ENCODE measurements around the gene SERTAD3.

Gene SERTAD3

GRCh38 chr19:40420766-40421765 lies 23.1 kb downstream of the SERTAD3 start:
- H3K9ac ChIP-seq (ENCODE audit: low read length): peak overlapping the region; percentile 94
- no peaks in the 10 kb centered on the region for H3K27me3 ChIP-seq (ENCODE audit: control insufficient read depth, insufficient read depth, low read length)
- H3K27ac ChIP-seq (ENCODE audit: low read depth, low read length): peak overlapping the region; percentile 99
- H3K4me1 ChIP-seq (ENCODE audit: control insufficient read depth, insufficient read depth, low read length): peaks cover 24% of the 10 kb centered on the region
- H3K36me3 ChIP-seq (ENCODE audit: control insufficient read depth, insufficient read depth, low read length): no peaks in the 10 kb centered on the region
- peak overlapping the region; percentile 86 for H3K4me3 ChIP-seq (ENCODE audit: low read length)

- Histone ChIP-seq H3K9ac (ENCODE audit: low read length) (peak overlapping the region; percentile 94), H3K27me3 (ENCODE audit: control insufficient read depth, insufficient read depth, low read length) (no peaks in the 10 kb centered on the region), H3K4me1 (ENCODE audit: control insufficient read depth, insufficient read depth, low read length) (peaks cover 24% of the 10 kb centered on the region), H3K4me3 (ENCODE audit: low read length) (peak overlapping the region; percentile 86), H3K27ac (ENCODE audit: low read depth, low read length) (peak overlapping the region; percentile 99), H3K36me3 (ENCODE audit: control insufficient read depth, insufficient read depth, low read length) (no peaks in the 10 kb centered on the region)
These were observed 23.7 kb downstream of the SERTAD3 start for GRCh38 chr19:40420451-40420765.

- Histone ChIP-seq H3K4me1 (ENCODE audit: control insufficient read depth, insufficient read depth, low read length) (peaks cover 21% of the 10 kb centered on the region), H3K4me3 (ENCODE audit: low read length) (no peak overlapping the region), H3K27ac (ENCODE audit: low read depth, low read length) (no peak overlapping the region), H3K36me3 (ENCODE audit: control insufficient read depth, insufficient read depth, low read length) (no peaks in the 10 kb centered on the region), H3K9ac (ENCODE audit: low read length) (no peak overlapping the region), H3K27me3 (ENCODE audit: control insufficient read depth, insufficient read depth, low read length) (no peaks in the 10 kb centered on the region)
These were observed 24.4 kb downstream of the SERTAD3 start for GRCh38 chr19:40419780-40420179.

GRCh38 chr19:40419066-40419612 lies 25.0 kb downstream of the SERTAD3 start:
- Histone ChIP-seq H3K4me3 (ENCODE audit: low read length) (no peak overlapping the region), H3K36me3 (ENCODE audit: control insufficient read depth, insufficient read depth, low read length) (no peaks in the 10 kb centered on the region), H3K27ac (ENCODE audit: low read depth, low read length) (no peak overlapping the region), H3K9ac (ENCODE audit: low read length) (no peak overlapping the region), H3K4me1 (ENCODE audit: control insufficient read depth, insufficient read depth, low read length) (peaks cover 17% of the 10 kb centered on the region), H3K27me3 (ENCODE audit: control insufficient read depth, insufficient read depth, low read length) (no peaks in the 10 kb centered on the region)

- peaks cover 15% of the 10 kb centered on the region for H3K4me1 ChIP-seq (ENCODE audit: control insufficient read depth, insufficient read depth, low read length)
- no peak overlapping the region for H3K9ac ChIP-seq (ENCODE audit: low read length)
- no peaks in the 10 kb centered on the region for H3K27me3 ChIP-seq (ENCODE audit: control insufficient read depth, insufficient read depth, low read length)
- peak overlapping the region; percentile 14 for H3K27ac ChIP-seq (ENCODE audit: low read depth, low read length)
- no peaks in the 10 kb centered on the region for H3K36me3 ChIP-seq (ENCODE audit: control insufficient read depth, insufficient read depth, low read length)
- no peak overlapping the region for H3K4me3 ChIP-seq (ENCODE audit: low read length)
These were observed 26.1 kb downstream of the SERTAD3 start for GRCh38 chr19:40418040-40418439.

- Histone ChIP-seq H3K36me3 (ENCODE audit: control insufficient read depth, insufficient read depth, low read length) (no peaks in the 10 kb centered on the region), H3K9ac (ENCODE audit: low read length) (no peak overlapping the region), H3K4me3 (ENCODE audit: low read length) (no peak overlapping the region), H3K27me3 (ENCODE audit: control insufficient read depth, insufficient read depth, low read length) (no peaks in the 10 kb centered on the region), H3K4me1 (ENCODE audit: control insufficient read depth, insufficient read depth, low read length) (peaks cover 11% of the 10 kb centered on the region), H3K27ac (ENCODE audit: low read depth, low read length) (peak overlapping the region; percentile 43)
These were observed 26.5 kb downstream of the SERTAD3 start for GRCh38 chr19:40417643-40417981.

- H3K27ac ChIP-seq (ENCODE audit: low read depth, low read length): peak overlapping the region; percentile 43
- peaks cover 7% of the 10 kb centered on the region for H3K4me1 ChIP-seq (ENCODE audit: control insufficient read depth, insufficient read depth, low read length)
- no peaks in the 10 kb centered on the region for H3K36me3 ChIP-seq (ENCODE audit: control insufficient read depth, insufficient read depth, low read length)
- no peak overlapping the region for H3K9ac ChIP-seq (ENCODE audit: low read length)
- no peaks in the 10 kb centered on the region for H3K27me3 ChIP-seq (ENCODE audit: control insufficient read depth, insufficient read depth, low read length)
- no peak overlapping the region for H3K4me3 ChIP-seq (ENCODE audit: low read length)
These were observed 27.1 kb downstream of the SERTAD3 start for GRCh38 chr19:40416918-40417642.

GRCh38 chr19:40415768-40416167 lies 28.4 kb downstream of the SERTAD3 start:
- Histone ChIP-seq H3K27me3 (ENCODE audit: control insufficient read depth, insufficient read depth, low read length) (no peaks in the 10 kb centered on the region), H3K27ac (ENCODE audit: low read depth, low read length) (no peak overlapping the region), H3K4me1 (ENCODE audit: control insufficient read depth, insufficient read depth, low read length) (no peaks in the 10 kb centered on the region), H3K36me3 (ENCODE audit: control insufficient read depth, insufficient read depth, low read length) (no peaks in the 10 kb centered on the region), H3K9ac (ENCODE audit: low read length) (no peak overlapping the region), H3K4me3 (ENCODE audit: low read length) (no peak overlapping the region)

- Histone ChIP-seq H3K27me3 (ENCODE audit: control insufficient read depth, insufficient read depth, low read length) (no peaks in the 10 kb centered on the region), H3K9ac (ENCODE audit: low read length) (no peak overlapping the region), H3K4me1 (ENCODE audit: control insufficient read depth, insufficient read depth, low read length) (no peaks in the 10 kb centered on the region), H3K36me3 (ENCODE audit: control insufficient read depth, insufficient read depth, low read length) (no peaks in the 10 kb centered on the region), H3K27ac (ENCODE audit: low read depth, low read length) (no peak overlapping the region), H3K4me3 (ENCODE audit: low read length) (no peak overlapping the region)
These were observed 29.3 kb downstream of the SERTAD3 start for GRCh38 chr19:40414542-40415535.

GRCh38 chr19:40413291-40413845 lies 30.8 kb downstream of the SERTAD3 start, which contains the start of gene PRX:
Gene PRX (minus strand): TSS chr19:40413378. CDS start chr19:40407932, 5,446 bp downstream.
- Histone ChIP-seq H3K27ac (ENCODE audit: low read depth, low read length) (no peak within 1 kb of the TSS), H3K36me3 (ENCODE audit: control insufficient read depth, insufficient read depth, low read length) (no peaks in the 10 kb centered on the region), H3K27me3 (ENCODE audit: control insufficient read depth, insufficient read depth, low read length) (no peaks in the 10 kb centered on the region), H3K4me3 (ENCODE audit: low read length) (no peak within 1 kb of the TSS), H3K9ac (ENCODE audit: low read length) (no peak within 1 kb of the TSS), H3K4me1 (ENCODE audit: control insufficient read depth, insufficient read depth, low read length) (no peaks in the 10 kb centered on the region)

- Histone ChIP-seq H3K27me3 (ENCODE audit: control insufficient read depth, insufficient read depth, low read length) (no peaks in the 10 kb centered on the region), H3K36me3 (ENCODE audit: control insufficient read depth, insufficient read depth, low read length) (no peaks in the 10 kb centered on the region), H3K9ac (ENCODE audit: low read length) (no peak overlapping the region), H3K4me1 (ENCODE audit: control insufficient read depth, insufficient read depth, low read length) (no peaks in the 10 kb centered on the region), H3K4me3 (ENCODE audit: low read length) (no peak overlapping the region), H3K27ac (ENCODE audit: low read depth, low read length) (no peak overlapping the region)
These were observed 31.3 kb downstream of the SERTAD3 start for GRCh38 chr19:40412866-40413265.

All from rectal smooth muscle tissue (tissue), 1 donor.